ENCODE measurements around the gene FRYL.
"Not testable (repeated sequence)": the region's sequence is repeated elsewhere in the genome, so short reads cannot be mapped to it uniquely, and the experiment has no call there.

The FRYL gene

DNA sequence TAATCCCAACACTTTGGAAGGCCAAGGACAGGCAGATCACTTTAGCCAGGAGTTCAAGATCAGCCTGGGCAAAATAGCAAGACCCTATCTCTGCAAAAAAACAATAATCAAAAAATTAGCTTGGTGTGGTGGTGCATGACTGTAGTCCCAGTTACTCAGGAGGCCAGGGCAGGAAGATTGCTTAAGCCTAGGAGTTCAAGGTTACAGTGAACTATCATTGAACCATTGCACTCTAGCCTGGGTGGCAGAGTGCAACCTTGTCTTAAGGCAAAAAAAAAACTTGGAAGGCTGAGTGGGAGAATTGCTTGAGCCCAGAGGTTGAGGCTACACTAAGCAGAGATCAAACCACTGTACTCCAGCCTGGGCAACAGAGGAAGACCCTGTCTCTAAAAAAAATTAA lies 5.2 kb upstream of the FRYL start:
- DNase-seq, result no peak

- no peak for DNase-seq
Measured at GRCh38 chr4:48781968-48782367, 1.9 kb upstream of the FRYL start.

DNA sequence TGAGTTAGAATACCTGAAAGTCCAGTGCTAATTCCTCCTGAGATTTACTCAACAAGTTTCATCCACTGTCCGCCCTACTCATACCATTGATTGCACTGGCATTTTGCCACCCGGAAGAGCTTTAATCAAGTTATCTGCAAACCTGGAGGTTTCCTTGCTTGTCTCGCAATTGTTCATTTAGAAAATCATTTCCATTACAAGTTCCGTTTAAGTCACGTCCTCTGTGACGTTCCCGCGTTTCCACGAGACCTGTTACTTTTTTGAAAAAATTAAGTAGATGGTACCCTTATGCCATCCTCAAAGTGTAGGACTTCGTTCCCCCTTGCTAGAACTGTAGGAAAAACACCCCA lies 761 bp upstream of the FRYL start:
- DNase-seq, result no peak

DNA sequence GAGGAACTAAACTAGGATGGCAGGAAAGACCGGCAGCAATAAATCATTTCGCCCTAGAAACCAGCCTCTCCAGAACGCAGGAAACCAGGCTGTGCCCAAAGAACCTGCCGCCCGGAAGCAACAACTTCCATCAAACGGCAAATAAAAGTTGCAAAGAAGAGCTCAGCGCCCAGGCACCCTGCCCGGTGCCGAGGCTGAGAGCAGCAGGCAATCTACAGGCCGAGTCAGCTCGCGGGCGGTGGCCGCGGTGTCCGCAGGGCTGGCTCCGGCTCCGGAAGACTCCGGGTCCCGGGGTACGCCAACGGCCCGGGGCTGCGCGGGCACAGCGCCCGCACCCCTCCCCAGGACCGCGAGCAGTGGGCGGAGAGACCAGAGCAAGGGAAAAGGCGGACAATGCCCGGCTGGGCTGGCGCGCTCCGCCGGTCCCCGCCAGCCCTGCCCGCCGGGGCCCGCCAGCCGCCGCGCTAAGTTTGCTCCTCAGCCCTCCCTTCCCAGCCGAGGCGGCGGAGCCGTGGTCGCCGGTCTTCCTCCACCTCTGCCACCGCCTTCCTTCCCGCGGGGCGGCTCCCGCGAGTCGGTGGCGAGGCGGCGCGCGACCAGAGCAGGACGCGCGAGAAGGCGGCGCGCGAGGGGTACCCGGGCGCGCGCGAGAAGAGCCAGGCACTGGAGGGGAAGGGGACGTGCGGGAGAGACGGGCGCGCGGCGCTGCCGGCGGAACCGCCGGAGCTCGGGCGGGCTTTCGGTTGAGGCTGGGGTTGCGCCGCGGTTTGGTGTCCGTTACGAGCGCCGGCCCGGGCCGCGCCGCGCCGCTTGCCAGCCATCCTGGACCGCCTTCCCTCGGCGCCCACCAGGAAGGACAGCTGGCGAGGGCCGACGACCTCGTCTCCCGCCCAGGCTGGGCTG lies 733 bp downstream of the FRYL start:
- peak; percentile 36 for DNase-seq

GRCh38 chr4:48778431-48779094 lies 1.5 kb downstream of the FRYL start:
- DNase-seq, result peak; percentile 52

- no peak for DNase-seq
Measured at GRCh38 chr4:48777739-48778138, 2.3 kb downstream of the FRYL start.

GRCh38 chr4:48774760-48775710 lies 5.0 kb downstream of the FRYL start:
- DNase-seq, result no peak

- no peak for DNase-seq
Measured at GRCh38 chr4:48772556-48772955, 7.5 kb downstream of the FRYL start.

GRCh38 chr4:48767055-48767929 lies 12.8 kb downstream of the FRYL start:
- DNase-seq, result no peak

DNA sequence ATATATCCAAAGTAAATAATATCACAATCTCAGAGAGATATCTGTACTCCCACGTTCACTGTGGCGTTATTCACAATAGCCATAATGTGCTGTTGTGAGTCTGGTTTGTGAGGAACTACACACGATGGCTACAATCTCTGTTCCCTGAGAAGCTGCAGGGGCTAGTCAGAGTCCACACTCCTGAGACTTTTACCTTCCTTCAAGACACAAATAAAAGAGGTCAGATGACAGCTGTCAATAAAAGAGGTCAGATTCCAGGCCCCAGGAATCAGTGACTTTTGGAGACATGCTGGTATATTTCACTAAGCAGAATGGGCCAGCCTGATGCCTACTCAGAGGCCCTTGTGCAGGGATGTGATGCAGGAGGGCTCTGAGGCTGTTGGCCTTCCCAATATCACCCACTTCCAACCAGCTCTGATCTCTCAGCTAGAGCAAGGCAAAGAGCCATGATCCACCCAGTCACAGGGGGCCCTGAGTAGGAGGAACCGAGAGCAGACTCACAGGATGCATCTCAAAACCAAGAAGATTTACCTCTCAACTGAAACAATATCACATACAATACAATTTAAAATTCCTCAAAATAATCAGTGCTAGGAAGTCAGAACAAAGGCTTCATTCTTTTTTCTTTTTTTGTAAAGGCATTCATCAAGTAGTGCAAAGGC lies 13.8 kb downstream of the FRYL start:
- DNase-seq, result no peak

DNA sequence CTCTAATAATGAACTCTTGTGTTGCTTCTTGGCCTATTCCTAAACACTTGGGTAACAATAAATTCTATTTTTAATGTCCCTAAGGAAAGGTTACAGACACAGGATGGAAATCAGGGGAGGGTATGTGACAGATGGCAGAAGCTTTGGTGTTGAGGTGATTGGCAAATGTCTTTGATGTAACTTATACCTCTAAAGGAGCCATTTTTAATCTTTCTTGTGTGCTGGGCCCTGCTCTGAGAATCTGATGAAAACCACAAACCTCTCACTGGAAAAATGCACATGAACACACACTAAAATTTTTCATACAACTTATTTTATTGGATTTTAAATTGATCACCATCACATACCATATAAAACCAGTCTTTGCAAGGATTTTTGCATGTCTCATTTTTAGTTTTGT lies 17.7 kb downstream of the FRYL start:
- no peak for DNase-seq

DNA sequence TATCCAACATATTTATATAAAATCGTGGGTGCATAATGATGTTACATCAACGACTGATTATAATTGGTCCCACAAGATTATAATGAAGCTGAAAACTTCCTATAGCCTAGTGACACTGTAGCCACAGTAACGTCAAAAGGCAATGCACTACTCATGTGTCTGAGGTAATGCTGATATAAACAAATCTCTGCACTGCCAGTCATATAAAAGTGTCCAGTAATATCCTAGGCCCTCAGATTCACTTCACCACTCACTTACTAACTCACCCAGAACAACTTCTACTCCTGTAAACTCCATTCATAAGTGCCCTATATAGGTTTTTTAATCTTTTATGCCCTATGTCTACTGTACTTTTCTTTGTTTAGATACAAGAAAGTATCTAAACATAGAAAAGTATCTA lies 18.8 kb downstream of the FRYL start:
- DNase-seq, result no peak

GRCh38 chr4:48758703-48759102 lies 21.4 kb downstream of the FRYL start:
- DNase-seq, result not testable (repeated sequence)

DNA sequence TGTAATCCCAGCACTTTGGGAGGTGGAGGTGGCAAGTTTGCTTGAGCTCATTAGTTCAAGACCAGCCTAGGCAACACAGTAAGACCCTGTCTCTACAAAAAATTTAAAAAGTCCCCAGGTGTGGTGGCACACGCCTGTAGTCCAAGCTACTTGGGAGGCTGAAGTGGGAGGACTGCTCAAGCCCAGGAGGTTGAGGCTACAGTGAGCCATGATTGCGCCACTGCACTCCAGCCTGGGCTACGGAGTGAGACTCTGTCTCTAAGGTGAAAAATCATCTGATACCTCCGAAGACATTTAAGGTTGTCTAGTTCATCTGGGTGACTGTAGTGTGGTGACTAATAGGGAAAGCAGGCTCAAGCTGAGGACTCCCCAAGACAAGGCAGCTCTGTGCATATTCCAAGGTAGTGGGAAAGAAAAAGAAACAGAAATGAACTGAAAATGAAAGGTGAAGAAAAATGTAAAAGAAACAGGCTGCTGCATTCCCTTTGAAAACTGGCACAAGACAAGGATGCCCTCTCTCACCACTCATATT lies 23.3 kb downstream of the FRYL start:
- peak; percentile 62 for DNase-seq

DNA sequence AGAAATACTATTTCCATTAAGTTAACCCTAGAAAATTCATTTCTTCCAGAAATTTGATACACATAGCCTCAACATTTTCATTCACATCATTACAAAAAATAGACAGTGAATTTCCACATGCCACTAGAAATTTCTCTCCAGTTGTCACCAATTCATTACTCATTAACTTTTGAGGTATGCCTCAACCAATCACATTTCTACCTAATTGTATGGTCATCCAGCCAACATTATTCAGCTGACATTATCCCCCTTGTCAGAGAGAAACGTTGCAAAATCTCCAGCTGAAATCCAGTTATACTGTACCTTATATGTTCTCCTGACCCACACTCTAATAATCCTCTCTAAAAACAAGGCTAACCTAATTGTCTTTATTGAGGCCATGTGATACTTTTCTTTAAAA lies 24.8 kb downstream of the FRYL start:
- DNase-seq, result no peak

- no peak for DNase-seq
Measured at GRCh38 chr4:48753159-48753558, 26.9 kb downstream of the FRYL start.

GRCh38 chr4:48752726-48753125 lies 27.4 kb downstream of the FRYL start:
- DNase-seq, result no peak

DNA sequence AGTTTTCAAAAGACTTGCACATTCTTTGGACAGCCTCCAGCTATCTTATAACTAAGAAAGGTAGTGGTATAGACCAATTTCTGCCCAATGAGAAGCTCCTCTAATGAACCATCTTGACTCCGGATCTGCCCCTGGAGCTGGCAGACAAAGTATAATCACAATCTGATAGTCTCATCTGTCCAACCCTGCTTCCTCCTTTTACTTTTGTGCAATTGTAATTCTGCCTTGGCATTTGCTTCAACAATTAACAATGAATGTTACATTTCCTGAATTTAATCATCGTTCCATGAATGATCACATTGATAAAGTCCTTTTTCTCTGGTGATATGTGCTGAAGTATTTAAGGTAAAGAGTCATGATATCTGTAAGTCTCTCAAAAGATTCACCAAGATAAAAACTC lies 27.8 kb downstream of the FRYL start:
- DNase-seq, result no peak

- peak; percentile 51 for DNase-seq
Measured at GRCh38 chr4:48748949-48749596, 31.0 kb downstream of the FRYL start.

DNA sequence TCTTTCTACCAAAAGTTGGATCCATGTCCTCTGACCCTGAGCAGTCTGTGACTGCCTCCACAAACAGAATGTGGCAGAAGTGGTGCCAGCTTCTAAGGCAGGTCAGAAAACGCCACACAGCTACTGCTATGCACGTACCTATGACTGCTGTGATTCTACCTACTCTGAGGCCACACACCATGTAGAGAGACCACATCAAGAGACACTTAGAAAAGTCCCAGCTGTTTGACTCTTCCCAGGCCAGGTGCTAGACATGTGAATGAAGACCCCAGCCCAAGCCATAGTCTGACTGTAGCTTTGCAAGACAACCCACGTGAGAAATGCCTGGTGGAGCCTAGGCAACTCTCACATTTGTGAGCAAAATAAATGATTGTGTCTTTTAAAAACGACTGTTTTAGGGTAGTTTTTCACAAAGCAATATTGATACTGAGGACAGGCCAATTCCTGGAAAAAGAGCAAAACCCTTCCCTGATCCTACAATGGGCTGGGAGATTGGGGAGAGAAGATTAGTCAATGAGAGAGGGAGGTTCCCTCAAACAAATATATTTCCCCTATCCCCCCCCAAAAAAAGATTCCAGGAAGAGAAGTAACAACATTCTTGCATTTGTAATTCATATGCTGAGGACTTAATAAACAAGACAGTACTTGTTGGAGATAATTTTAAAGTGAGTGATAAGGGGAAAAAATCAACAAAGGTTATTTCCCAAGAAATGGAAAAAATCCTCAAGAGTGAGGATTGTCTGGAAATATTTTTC lies 33.3 kb downstream of the FRYL start:
- DNase-seq, result no peak
